NCI-H526 treated with DMSO at 0.1 percent for 48 hours (cell line): ENCODE measurements around the gene PARP8.
A peak's percentile ranks its signal among the peaks of the same experiment; 100 is the strongest.
"Not testable (repeated sequence)": the region's sequence is repeated elsewhere in the genome, so short reads cannot be mapped to it uniquely, and the experiment has no call there.

Experiments
- DNase-seq: peaks from one replicate; lab custom pipeline; 2025; lab: John Stamatoyannopoulos, UW

PARP8 gene

GRCh38 chr5:50687548-50687947 lies 21.1 kb downstream of the PARP8 start:
- no peak for DNase-seq

DNA sequence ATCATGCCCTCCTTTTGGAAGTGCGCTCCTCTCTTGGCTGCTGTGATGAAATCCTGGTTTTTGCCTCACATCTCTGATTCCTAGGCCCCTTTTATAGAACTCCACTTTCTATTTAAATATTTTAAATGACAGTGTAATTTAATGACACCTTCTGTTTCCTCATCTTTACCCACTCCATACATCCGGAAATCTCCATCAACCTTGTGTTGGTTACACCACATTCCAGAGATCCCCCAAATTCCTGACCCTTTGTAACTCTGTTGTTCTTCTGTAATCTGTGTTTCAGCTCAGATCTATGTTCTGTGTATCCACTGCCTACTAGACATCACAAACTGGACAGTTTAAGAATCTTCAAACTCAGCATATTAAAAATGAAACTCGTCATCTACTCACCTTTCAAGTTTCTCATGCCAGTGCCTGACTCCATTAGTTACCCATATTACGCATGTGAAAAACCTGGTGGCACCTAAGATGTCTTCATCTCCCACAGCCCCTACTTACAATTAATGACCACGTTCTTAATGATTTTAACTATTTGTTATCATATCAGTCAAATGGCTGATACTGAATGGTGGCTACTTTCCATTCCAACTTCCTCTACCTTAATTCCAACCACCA lies 25.1 kb downstream of the PARP8 start:
- DNase-seq: no peak

DNA sequence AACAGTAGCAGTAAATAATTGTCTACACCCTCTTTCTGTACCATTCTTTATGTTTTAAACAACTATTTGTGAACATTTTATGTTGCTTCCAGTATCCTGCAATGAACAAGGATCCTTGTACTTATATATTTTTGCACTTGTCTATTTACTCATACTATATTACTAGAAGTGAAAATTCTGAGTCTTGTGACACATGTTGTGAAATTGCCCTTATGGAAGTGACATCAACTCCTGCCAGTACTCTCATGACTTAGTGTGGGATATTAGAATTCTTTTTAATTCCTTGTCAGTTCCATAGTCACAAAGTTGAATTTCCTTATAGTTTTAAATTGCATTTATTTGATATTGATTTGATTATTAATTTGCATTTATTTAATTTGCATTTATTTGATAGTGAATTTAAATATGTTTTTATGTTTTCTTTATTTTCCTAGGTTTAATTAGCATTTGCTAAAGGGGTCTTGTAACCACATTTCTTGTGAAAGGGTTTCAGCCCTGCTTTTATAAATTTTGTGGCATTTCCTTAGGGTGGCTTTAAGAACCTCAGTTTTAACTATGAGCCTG lies 27.7 kb downstream of the PARP8 start:
- DNase-seq: no peak

DNA sequence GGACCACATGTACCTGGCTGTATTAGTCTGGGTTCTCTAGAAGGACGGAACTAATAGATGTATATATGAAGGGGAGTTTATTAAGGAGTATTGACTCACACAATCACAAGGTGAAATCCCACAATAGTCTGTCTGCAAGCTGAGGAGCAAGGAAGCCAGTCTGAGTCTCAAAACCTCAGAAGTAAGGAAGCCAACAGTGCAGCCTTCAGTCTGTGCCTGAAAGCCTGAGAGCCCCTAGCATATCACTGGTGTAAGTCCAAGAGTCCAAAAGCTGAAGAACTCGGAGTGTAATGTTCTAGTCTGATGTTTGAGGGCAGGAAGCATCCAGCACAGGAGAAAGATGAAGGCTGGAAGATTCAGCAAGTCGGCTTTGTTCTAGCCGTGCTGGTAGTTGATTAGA lies 28.2 kb downstream of the PARP8 start:
- not testable (repeated sequence) for DNase-seq

DNA sequence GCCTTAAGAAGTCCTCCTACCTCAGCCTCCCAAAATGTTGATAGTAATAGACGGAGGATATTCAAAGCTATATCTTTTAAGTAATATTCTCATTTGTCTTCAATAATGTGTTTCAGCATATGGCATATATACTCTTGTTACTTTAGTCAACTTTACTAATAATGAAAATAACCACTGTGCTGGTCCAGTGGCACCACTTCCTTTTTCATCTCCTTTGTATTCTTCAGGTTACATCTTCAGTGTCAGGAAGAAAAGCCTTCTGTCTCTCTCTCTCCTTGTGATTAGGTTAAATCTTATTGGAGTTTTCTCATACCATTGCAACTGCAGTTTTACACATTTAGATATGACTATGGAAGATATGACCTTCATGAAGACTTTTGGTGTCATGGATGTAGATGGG lies 31.3 kb downstream of the PARP8 start:
- no peak for DNase-seq

- no peak for DNase-seq
Observed at GRCh38 chr5:50699737-50700136, 33.3 kb downstream of the PARP8 start.

DNA sequence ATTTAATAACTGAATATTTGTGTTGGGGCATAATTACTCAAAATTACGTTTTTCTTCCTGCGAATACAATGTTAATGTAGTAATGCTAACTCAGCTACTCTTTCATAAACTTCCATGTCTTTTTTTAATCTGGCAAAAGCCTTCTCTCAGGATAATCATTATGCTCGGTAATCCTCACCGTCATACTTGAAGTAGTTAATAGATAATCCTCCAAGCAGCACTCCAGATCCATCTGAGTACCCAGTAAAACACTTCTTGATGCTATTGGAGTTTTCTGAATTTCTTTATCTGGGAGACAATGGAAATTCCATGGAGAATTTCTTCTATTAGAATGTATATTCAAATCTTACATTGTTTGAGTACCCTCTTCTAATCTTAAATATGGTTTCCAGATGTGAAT lies 34.3 kb downstream of the PARP8 start:
- no peak for DNase-seq

- no peak for DNase-seq
Observed at GRCh38 chr5:50702615-50703366, 36.4 kb downstream of the PARP8 start.

GRCh38 chr5:50703367-50703666 lies 36.9 kb downstream of the PARP8 start:
- no peak for DNase-seq

DNA sequence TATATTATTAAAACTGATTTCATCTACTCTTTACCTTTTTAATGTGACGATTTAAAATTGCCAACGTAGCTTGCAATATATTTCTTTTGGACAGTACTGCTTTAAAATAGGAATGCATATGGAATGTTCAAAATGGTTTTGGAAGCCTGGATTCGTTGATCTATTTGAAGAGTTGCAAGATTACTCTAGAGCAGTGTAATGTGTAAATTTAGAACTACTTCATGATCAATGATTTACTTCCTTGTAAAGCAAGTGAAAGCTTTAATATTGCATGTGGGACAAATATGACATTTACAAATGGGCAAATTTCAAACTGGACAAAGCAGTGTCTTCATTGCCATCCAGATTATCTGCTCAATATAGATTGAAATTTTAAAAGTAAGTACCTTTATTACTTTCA lies 38.3 kb downstream of the PARP8 start:
- DNase-seq: no peak

GRCh38 chr5:50709471-50709870 lies 43.0 kb downstream of the PARP8 start:
- DNase-seq: no peak

- peak; percentile 56 for DNase-seq
Observed at GRCh38 chr5:50710838-50711237, 44.4 kb downstream of the PARP8 start.

GRCh38 chr5:50711280-50711679 lies 44.8 kb downstream of the PARP8 start:
- peak; percentile 60 for DNase-seq

- no peak for DNase-seq
Observed at GRCh38 chr5:50712479-50712878, 46.0 kb downstream of the PARP8 start.

GRCh38 chr5:50715001-50715400 lies 48.6 kb downstream of the PARP8 start:
- DNase-seq: no peak

DNA sequence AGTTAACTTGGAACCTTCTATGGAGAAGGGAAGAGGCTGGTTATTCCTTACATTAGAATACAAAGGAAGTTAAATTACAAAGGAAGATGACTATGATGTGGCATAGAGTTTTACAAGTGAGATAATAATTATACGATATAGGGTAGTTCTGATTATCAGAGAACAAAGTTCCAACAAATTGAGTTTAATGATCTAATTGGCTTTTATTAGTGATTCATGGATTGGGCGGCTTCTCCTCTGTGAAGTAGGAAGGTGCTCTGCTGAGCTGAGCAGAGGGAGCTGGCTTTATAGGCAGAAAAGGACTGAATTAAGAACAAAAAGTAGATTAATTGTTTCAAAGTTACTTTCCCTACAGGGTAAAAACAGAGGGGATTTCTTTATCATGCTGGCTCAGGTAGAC lies 49.7 kb downstream of the PARP8 start:
- no peak for DNase-seq

DNA sequence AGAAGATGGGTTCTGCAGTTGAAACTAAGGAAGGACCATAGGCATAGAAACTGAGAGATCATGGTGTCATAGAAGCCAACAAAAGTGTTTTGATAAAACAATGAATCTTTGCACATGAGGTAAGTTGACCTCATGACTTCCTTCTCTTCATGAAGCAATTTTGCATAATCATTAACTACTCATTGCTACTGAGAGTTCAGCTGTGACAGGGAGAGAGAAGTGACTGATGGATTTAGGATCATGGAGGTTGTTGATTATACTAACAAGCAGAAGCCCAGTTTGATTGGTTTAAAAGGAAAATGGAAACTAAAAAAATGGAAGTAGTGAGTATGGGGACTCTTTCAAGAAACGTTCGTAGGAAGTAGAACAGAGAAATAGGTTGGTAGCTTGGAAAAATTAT lies 51.2 kb downstream of the PARP8 start:
- no peak for DNase-seq

- no peak for DNase-seq
Observed at GRCh38 chr5:50720061-50720710, 53.7 kb downstream of the PARP8 start.

DNA sequence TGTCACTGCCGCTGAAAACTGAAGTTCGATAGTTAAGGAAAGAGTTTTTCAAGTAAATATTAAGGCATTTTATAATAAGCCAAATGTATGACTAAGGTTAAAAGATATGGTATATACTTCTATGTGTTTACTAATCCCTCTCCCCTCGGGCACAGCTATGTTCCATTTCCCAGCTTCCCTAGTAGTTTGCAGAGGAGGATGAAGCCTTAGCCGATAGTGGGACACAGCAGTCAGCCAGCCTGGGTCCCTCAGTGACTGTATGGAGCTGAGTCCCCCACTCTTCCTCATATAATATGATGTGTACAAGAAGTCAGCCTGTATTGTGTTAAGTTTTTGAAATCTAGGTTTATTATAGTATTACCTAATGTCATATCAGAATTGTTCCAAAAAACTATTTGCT lies 55.8 kb downstream of the PARP8 start:
- no peak for DNase-seq

DNA sequence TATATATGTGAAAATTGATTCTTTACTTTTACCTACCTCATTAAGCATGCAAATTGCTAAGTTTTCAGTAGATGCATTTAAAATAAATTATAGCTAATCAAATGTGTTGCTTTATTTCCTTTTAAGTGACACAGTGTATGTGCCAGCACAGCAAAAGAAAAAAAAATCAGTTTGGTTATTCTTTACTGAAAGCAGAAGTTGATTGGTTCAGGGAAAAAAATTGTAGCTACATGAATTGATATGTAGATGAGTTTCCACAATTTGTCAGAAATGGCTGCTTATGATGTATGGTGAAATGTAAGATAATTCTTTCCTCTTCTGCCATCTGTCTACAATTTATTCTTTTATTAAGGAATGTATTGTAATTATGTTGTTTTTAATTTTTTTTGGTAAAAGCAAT lies 57.8 kb downstream of the PARP8 start:
- no peak for DNase-seq

GRCh38 chr5:50725800-50726474 lies 59.5 kb downstream of the PARP8 start:
- DNase-seq: no peak

DNA sequence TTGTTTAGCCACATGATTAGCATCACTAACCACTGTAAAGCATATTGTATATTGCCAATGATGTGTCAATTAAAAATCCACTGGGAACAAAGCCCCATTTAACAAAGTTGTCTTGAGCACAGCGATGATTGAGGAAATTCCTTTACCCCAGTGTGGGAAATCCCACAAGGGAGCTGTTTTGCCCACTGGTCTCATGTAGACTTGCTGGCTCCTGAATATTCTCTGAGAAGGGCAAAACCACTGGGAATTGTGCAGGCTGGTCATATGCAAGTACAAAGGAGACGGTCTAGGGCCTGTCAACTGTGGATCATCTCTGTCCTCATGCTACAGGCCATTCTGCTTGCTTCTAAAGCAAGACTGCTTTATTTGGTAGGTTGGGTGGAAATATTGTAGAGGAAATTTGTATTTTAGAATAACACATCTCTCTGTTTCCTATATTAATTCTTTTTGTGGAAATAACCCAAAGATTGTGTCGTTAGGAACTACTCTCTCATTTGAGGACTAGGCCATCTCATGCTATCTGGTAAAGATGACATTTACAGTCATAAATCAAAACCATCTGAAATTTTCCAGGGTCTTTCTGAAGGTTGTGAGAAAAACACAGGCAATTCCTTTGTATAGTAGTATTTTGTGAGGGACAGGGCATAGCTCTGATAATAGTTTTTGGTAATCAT lies 60.2 kb downstream of the PARP8 start:
- DNase-seq: no peak
